ENCODE measurements around the gene ATP4A.
A peak's percentile ranks its signal among the peaks of the same experiment; 100 is the strongest.

ATP4A gene

DNA sequence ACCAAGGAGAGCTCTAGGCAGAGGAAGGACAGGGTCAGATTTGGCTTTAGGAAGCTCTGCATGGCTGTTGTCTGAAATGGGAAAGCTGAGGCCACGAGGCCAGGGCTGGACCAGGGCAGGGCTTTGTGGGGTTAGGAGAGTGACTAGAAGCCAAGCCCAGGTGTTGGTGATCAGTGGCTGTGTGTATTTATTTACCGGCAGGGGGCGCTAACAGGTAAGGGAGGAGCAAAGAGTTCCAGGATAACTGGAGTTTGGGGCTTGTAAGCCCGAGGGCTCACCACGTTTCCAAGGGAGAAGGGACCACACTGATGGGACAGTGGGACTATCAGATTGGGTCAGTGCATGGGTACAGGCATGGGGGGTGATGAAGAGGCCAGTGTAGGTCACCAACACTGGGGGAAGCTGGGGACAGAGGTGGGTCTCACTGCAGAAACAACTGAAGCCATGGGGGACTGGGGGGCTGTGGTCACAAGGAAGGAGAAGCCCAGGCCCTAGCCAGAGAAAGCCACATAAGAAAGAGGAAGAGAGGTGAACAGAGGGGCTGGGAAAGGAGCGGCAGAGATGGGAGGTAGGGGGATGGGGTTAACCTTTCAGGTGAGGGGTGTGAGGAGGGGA lies 14.2 kb downstream of the ATP4A start:
- DNase-seq (ENCODE audit: low read depth) = peak; percentile 72

DNA sequence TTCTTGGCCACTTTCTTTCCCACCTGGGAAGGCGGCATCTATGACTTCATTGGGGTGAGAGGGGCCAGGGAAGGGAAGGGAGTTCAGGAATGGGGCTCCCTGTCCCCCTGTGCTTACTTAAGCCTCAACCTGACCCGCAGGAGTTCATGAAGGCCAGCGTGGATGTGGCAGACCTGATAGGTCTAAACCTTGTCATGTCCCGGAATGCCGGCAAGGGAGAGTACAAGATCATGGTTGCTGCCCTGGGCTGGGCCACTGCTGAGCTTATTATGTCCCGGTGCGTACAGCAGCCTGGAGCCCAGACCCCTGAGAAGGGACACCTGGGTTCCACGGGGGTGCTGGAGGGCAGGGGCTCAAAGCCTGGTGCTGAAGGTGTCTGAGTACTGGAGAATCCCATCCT lies 16.9 kb downstream of the ATP4A start:
- no peak for DNase-seq (ENCODE audit: low read depth)

DNA sequence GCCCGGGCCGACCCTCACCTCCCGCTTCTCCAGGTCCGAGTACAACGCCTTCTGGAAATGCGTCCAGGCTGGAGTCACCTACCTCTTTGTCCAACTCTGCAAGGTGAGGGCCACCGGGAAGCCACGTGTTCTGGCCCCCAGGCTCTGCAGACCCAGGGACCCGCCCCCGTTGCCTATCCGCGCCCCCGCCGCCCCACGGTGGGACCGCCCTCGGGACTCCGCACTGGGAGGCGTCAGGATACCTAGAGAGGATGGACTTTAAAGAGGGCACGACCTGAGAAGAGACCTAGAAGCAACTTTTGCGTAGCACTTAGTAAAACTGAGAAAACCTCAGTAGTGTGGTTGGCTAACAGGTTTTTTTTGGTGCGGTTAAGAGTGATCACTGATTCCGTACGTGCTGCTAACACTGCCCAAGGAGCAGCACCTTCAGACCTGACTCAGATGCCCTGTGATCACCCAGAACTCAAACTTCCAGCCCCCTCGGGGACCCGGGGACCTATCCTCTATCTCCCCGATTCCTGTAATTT lies 17.5 kb downstream of the ATP4A start:
- peak; percentile 34 for DNase-seq (ENCODE audit: low read depth)

- DNase-seq (ENCODE audit: low read depth) = peak; percentile 89
Measured at GRCh38 chr19:35545001-35545854, 18.2 kb downstream of the ATP4A start, which contains the start of gene TMEM147. Gene TMEM147 (plus strand): TSS chr19:35545626. CDS start chr19:35545740, 114 bp downstream.

DNA sequence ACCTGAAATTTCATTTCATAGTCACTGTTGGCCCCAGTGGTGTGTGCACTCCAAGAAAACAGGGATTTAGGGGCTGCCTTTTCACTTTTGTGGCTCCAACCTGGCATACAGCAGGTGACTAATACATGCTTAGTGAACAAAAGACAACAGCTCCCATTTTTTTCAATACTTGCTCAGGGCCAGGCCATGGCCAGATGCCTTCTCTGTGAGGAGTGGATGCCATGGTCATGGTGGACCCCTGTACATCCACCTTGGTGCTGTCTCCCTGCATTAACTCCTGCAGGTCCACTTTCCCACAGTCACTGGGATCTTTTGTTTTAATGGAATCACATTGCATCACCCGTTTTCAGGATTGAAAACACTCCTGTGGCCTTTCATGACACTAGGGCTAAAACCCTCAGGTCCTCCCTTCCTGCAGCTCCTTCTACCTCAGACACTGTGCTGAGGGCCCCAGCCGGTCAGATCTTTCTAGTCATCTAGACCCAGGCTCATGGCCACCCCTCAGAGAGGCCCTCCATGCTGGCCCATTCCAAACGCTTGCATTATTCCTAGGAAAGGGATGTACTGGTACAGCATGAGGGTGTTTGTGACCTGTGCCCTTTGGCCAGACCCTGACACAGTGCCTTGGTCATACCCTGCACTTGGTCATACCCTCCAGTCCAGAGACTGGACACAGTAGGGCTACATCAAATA lies 19.2 kb downstream of the ATP4A start:
- no peak for DNase-seq (ENCODE audit: low read depth)

- DNase-seq (ENCODE audit: low read depth) = no peak
Measured at GRCh38 chr19:35543280-35544109, 20.0 kb downstream of the ATP4A start.

- DNase-seq (ENCODE audit: low read depth) = no peak
Measured at GRCh38 chr19:35542209-35542608, 21.2 kb downstream of the ATP4A start.

GRCh38 chr19:35540356-35540927 lies 23.0 kb downstream of the ATP4A start:
- DNase-seq (ENCODE audit: low read depth) = no peak

- DNase-seq (ENCODE audit: low read depth) = no peak
Measured at GRCh38 chr19:35539850-35540249, 23.6 kb downstream of the ATP4A start.

- no peak for DNase-seq (ENCODE audit: low read depth)
Measured at GRCh38 chr19:35539314-35539713, 24.1 kb downstream of the ATP4A start.

DNA sequence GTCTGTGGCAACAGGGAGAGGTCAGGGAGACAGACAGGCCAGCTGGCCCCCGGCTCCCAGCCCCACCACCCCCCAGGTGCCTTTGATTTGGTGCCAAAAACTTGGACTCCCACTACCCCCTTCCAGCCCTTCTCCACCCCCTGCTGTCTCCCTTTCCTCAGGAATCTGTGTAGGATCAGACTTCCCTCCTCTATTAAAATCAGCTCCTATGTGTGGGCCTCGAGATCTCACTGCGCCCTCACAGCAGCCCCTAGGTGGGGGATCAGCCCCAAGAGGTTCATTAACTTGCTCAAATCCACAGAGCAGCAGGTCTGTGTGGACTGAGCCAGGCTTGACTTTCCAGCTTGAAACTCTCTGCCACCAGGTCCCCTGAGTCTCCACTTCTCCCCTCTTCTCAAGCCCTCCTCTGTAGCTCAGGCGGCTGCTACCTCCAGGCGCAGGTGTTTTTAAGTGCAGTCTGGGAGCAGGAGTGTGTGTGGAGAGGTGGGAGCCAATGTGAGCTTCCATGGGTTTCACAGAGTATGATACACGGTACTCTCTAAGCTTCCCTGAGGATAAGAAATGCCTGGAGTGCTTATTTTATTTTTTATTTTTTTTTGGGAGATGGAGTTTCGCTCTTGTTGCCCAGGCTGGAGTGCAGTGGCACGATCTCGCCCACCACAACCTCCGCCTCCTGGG lies 28.5 kb downstream of the ATP4A start:
- DNase-seq (ENCODE audit: low read depth) = no peak

DNA sequence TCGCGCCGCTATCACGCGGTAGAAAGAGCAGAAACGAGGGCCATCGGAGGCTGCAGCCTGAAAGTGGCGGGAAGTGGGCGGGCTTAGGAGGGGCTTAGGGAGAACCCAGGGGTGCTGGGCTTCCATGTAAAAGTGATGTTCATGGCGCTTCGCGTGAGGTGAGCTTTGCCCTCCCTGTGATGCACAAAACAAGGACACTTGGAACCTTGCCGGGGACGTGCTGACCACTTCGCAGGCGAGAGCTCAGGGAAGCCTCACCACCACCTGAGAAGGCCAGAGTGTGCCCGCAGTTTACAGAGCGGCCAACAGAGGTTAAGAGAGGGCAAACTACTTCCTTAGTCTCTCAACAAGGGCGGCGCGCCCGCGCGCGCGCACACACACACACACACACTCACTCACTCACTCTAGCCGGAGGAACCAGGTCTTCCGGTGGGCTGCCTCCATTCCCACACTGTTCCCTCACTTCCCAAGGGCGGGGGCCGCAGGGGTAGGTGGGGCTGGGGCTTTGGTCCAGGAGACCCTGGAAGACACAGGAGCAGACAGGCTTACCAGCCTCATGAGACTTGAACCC lies 29.6 kb downstream of the ATP4A start:
- DNase-seq (ENCODE audit: low read depth) = peak; percentile 30

DNA sequence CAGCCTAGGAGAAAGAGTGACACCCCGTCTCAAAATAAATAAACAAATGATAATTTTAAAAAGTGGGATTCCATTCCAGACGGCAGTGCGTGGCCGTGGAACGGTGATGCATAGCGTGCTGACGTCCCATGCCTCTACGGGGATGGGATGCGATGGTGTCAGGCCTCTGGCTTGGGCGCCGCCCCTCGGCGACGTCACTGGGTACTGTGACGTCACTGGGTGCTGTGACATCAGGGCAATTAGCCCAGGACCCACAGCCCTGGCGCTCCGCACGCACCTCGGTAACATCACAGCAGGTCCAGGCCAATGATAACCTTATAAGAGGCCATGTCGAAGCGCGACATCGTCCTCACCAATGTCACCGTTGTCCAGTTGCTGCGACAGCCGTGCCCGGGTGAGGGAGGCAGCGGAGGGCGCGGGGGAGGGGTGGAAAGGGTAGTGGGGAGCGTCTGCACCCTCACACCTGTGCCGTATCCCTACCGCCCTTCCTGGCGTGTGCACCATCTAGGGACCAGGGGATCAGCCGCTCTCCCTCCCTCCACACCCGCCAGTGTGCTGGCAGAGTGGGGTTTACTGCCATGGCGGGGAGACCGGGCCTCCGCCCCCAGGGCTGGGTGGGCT lies 30.1 kb downstream of the ATP4A start, which contains the start of gene GAPDHS:
TSS of gene GAPDHS (plus strand) at position 256 of the 621 bp plus-strand sequence. CDS start at position 328, 72 bp downstream.
- no peak for DNase-seq (ENCODE audit: low read depth)

- DNase-seq (ENCODE audit: low read depth) = no peak
Measured at GRCh38 chr19:35531291-35531690, 32.2 kb downstream of the ATP4A start.

GRCh38 chr19:35529241-35530218 lies 33.9 kb downstream of the ATP4A start:
- no peak for DNase-seq (ENCODE audit: low read depth)

GRCh38 chr19:35528218-35529038 lies 35.0 kb downstream of the ATP4A start, which contains the start of gene SBSN:
Gene SBSN (minus strand): TSS chr19:35528311. CDS start chr19:35528281, 30 bp downstream.
- DNase-seq (ENCODE audit: low read depth) = peak; percentile 85

- DNase-seq (ENCODE audit: low read depth) = no peak
Measured at GRCh38 chr19:35525873-35526272, 37.6 kb downstream of the ATP4A start.
